MG63 (cell line): ENCODE data around the gene DNAH17. TPM values are rescaled to one million over a fixed set of nuclear protein-coding genes. Genes with fewer than 3 reads are reported as not detected.
A peak's percentile ranks its signal among the peaks of the same experiment; 100 is the strongest.

Experiments used
- DNase-seq: peaks from one replicate; pipeline ENCODE4 v3.0.0-alpha.2; 2020
- H3K27me3 ChIP-seq: fragments of 250-450 bp; sonication (Bioruptor Pico); 2 replicates; pipeline ENCODE4 v1.5.1; 2020; ENCODE audit warnings: mild to moderate bottlenecking, moderate library complexity
- H3K36me3 ChIP-seq: fragments of 250-450 bp; sonication (Bioruptor Pico); 2 replicates; pipeline ENCODE4 v1.5.1; 2020; ENCODE audit warnings: mild to moderate bottlenecking, moderate library complexity
- H3K4me3 ChIP-seq: fragments of 250-450 bp; sonication (Bioruptor Pico); 2 replicates; pipeline ENCODE4 v1.5.1; 2020; ENCODE audit warnings: mild to moderate bottlenecking, moderate library complexity
- H3K9me3 ChIP-seq: fragments of 250-450 bp; sonication (Bioruptor Pico); 2 replicates; pipeline ENCODE4 v1.5.1; 2020; ENCODE audit warnings: mild to moderate bottlenecking, moderate library complexity
- total RNA-seq: library from RNA; depleted of rRNA; stranded (reverse); fragments of >200 nt; shearing (Covaris generic); gene quantifications from 2 replicates; pipeline ENCODE4 v1.2.3, GENCODE V29; 2014; ENCODE audit warnings: low replicate concordance

DNAH17 gene
- total RNA-seq, 1 experiment from 2014 or later, result not detected

DNA sequence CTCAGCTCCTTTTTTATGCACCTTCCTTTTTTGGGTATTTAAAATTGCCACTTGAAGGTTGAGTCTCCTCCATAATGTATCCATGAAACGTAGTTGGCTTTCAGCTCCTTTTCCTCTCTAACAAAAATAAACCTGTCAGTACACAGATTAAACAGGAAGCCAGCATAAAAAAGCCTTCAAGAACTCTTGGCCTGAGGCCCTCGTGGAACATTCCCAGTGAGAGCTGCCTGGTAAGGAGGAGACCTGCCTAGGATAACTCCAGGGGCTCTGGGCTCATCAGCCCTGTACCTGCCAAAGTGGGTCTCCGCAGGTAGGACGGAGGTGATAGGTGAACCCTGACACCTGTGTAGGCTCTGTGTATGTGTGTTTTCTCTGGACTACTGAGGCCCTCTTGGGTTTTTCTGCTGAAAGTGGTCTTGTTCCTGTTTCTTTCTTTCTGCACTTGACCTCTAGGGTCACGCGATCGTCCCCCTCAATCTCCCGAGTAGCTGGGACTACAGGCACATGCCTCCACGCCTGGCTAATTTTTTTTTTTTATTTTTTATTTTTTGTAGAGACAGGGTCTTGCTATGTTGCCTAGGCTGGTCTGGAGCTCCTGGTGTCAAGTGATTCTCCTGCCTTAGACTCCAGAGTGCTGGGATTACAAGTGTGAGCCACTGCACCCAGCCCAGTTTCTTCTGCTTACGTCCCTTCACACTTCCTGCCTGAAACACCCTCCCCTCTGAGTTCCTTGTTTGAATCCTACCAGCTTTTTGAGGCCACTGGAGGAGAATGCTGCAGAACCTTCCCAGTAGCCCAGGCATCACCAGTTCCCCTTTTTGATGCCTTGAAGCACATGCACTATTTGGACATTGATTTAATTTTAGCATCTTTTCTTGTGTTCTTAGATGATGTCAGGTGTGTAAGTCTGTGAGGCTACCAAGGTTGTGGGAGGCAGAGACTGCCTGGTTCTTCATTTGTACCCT is 188.9 kb downstream of the DNAH17 start:
- H3K9me3 ChIP-seq, result no peaks in the 10 kb centered on the region
- no peaks in the 10 kb centered on the region for H3K27me3 ChIP-seq
- peak; percentile 78 for DNase-seq
- peaks cover 58% of the 10 kb centered on the region for H3K36me3 ChIP-seq
- no peak overlapping the region for H3K4me3 ChIP-seq

DNA sequence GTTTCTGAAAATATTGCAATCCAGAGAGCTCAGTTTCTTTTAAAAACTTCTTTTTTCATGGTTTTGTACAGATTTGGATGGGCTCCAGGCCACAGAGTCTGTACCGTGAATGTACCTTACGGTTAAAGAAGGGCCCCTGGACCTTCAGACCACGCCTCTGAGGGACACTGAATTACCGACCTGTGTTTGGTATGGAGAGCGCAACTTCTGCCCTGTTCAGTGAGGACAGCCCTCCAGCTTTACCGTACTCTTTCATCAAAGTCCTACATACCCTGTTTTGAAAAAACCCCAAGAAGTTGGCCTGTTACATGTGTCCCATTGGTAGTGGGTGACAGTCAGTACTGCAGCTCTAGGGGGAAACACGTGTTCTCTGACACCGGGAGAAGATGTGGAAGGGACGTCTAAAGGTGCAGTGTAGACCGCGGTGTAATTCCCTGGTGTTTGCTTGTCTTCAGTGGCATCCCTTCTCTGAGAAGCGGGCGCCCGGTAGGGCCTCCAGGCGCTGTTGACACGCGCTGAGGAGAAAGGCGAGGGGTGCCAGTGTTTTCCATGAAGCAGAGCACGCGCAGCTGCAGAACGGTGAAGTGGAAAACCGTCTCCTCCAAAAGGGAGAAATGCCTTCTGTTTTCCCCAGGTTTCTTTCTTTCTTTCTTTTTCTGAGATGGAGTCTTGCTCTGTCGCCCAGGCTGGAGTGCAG is 192.6 kb downstream of the DNAH17 start:
- no peaks in the 10 kb centered on the region for H3K9me3 ChIP-seq
- no peaks in the 10 kb centered on the region for H3K27me3 ChIP-seq
- DNase-seq, result no peak
- H3K36me3 ChIP-seq, result peaks cover 47% of the 10 kb centered on the region
- no peak overlapping the region; the same call in 1 of the 2 replicates for H3K4me3 ChIP-seq

DNA sequence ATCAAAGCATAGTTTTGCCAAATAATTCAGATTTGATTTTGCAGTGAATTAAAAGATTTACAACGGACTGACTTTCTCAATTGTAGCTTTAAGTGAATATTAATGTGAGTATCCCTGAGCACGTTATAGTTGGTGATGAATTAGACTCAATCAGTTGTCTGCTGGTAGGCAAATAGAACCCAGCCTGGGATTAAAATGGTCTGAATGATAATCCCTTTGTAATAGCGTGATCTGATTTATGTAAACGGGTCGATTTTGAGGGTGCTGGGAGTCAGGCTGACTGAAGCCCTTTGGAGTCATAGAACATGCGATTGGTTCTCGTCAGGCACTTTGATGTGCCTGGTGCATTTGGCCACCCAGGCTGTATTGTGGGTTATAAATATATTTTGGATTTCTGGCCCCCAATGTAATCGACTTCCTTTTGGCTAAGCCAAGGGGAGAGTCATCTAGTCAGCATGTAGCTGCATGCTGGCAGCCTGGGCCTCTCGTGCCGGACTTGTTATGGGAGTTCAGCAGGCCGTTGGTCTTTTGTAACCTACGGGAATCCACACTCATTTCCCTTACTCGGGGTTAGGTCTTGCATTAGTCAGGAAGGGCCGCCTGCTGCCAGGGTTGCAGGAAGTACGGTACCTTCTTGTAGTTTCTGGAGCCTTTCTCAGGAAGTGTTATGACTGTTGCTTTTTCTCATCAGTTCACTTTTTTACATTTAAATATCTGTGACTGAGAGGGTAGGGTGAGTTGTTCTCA is 193.3 kb downstream of the DNAH17 start:
- H3K4me3 ChIP-seq, result no peak overlapping the region; the same call in 1 of the 2 replicates
- no peaks in the 10 kb centered on the region for H3K27me3 ChIP-seq
- peaks cover 47% of the 10 kb centered on the region for H3K36me3 ChIP-seq
- DNase-seq, result peak; percentile 100
- no peaks in the 10 kb centered on the region for H3K9me3 ChIP-seq

GRCh38 chr17:78381601-78382232 is 195.5 kb downstream of the DNAH17 start:
- H3K9me3 ChIP-seq, result no peaks in the 10 kb centered on the region
- H3K36me3 ChIP-seq, result peaks cover 38% of the 10 kb centered on the region
- DNase-seq, result no peak
- no peaks in the 10 kb centered on the region for H3K27me3 ChIP-seq
- H3K4me3 ChIP-seq, result no peak overlapping the region

- Histone ChIP-seq H3K4me3 (no peak overlapping the region), H3K27me3 (no peaks in the 10 kb centered on the region), H3K36me3 (peaks cover 24% of the 10 kb centered on the region), H3K9me3 (no peaks in the 10 kb centered on the region)
- DNase-seq, result no peak
Observed at GRCh38 chr17:78380370-78380769, 196.8 kb downstream of the DNAH17 start.

DNA sequence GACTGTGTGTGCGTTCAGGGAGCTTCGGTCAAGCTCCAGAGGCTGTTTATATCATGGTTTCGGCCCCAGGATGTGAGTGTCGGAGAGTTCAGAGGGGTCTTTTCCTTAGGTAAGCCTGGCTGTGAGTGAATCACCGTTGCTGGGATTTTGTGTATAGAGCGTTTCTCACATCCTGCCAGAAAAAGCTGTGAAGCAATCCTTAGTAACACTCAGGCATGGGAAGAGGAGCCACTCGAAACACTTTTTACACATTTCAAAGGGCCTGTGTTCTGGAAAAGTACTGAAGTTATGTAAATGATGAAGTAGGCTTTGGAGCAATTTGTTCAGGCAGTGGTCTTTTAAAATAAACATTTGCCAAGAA is 198.1 kb downstream of the DNAH17 start:
- Histone ChIP-seq H3K27me3 (no peaks in the 10 kb centered on the region), H3K4me3 (peak overlapping the region; percentile 95), H3K36me3 (peaks cover 14% of the 10 kb centered on the region), H3K9me3 (no peaks in the 10 kb centered on the region)
- DNase-seq, result peak; percentile 52

DNA sequence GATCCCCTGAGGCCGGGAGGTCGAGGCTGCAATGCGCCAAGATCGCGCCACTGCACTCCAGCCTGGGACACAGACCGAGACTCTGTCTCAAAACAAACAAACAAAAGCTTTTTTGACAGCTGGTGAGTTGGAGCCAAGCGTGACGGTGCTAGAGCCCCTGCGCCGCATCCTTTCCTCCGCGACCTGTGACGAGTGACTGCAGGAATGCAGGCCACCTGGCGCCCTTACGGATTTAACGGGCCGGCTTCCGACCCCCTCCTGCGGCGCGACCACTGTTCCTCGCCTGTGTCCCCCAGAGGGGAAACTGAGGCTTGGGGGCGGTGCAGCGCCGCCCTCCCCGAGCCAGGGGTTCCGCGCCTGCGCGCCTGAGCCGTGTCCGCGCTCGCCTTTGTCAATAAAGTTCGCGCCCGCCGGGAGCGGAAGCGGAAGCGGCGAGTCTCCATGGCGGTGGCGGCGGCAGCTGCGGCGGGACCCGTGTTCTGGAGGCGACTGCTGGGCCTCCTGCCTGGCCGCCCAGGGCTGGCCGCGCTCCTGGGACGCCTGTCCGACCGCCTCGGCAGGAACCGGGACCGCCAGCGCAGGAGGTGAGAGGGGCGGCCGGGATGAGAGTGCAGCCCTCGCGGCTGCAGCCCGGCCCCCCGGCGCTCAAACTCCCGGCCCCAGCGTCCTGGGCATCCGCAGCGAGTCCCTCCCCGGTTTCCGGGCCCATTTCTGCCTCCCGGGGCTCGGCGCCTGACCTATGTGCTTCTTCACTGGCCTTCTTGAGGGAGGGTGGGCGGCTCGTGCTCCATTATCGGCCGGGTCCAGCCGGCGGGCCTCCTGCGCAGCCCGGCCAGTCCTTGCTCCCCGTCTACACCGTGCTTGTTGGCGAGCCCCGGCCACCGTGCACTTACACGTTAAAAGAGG is 198.7 kb downstream of the DNAH17 start, which contains the start of gene PGS1:
PGS1 (plus strand) TSS at position 425 of the 906 bp plus-strand sequence; CDS start at position 442, 17 bp downstream.
- peak; percentile 82 for DNase-seq
- no peaks in the 10 kb centered on the region for H3K27me3 ChIP-seq
- peaks cover 14% of the 10 kb centered on the region for H3K36me3 ChIP-seq
- H3K4me3 ChIP-seq, result peak within 1 kb of the TSS; percentile 95
- H3K9me3 ChIP-seq, result no peaks in the 10 kb centered on the region

DNA sequence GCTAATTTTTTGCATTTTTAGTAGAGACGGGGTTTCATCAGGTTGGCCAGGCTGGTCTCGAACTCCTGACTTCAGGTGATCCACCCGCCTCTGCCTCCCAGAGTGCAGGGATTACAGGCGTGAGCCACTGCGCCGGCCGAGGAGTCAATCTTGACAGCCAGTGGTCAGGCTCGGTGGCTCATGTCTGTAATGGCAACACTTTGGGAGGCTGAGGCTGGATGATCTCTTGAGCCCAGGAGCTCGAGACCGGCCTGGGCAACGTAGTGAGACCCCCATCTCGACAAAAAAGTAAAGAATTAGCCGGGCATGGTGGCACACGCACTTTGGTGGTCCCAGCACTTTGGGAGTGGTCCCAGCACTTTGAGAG is 199.4 kb downstream of the DNAH17 start:
- H3K27me3 ChIP-seq, result no peaks in the 10 kb centered on the region
- peak overlapping the region; percentile 95 for H3K4me3 ChIP-seq
- H3K9me3 ChIP-seq, result no peaks in the 10 kb centered on the region
- DNase-seq, result no peak
- peaks cover 13% of the 10 kb centered on the region for H3K36me3 ChIP-seq

DNA sequence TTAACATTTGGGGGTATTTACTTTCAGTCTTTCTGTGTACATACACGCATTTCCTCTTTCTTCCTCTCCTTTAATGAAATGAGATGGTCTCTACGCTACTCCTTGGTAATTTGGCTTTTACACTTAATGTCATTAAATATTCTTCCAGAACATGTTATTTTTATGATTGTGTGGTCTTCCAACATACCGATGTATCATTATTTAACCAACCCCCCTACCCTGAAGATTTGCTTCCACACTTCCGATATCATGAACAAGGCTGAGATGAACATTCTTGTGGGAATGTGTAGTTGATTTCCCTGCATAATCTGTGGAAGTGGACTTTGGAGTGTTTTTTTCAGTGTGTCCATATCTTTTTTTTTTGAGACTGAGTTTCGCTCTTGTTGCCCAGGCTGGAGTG is 201.0 kb downstream of the DNAH17 start:
- Histone ChIP-seq H3K9me3 (no peaks in the 10 kb centered on the region), H3K4me3 (no peak overlapping the region), H3K36me3 (peaks cover 4% of the 10 kb centered on the region), H3K27me3 (no peaks in the 10 kb centered on the region)
- no peak for DNase-seq

DNA sequence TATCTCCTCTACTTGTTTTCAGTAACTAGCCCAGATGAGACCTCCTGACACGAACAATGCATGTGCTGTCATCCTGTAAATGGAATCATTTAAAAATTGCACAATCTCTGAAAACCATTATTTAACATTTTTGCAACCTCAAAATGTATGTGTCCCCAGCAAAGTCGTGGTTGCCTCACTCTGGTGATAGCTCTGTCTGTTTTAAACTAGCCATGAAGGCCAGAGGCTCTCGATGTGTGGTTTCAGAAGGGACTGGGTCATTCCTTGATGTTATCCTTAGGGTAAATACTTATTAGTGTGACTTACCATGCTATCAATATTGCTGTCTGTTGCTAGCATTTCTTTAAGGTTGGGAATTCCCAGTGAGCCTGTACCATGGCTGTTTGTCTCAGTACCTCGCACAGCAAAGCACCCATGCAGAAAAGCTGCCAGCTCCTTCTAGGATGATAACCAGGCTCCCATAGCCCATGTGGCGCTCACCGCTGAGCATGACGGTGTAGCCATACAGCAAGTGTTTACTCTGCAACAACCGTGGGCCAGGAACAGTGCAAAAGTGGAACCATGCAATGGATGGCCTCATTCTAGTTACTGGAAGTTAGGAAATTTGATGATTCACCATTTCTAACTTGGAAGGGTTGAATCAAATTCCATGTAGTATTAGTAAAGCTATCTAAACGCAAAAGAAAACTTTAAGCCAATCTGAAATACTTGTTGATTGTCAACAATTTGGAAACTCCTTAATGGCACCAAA is 201.6 kb downstream of the DNAH17 start:
- Histone ChIP-seq H3K9me3 (no peaks in the 10 kb centered on the region), H3K4me3 (no peak overlapping the region), H3K36me3 (no peaks in the 10 kb centered on the region; the same call in 1 of the 2 replicates), H3K27me3 (no peaks in the 10 kb centered on the region)
- peak; percentile 95 for DNase-seq

GRCh38 chr17:78374631-78375274 is 202.4 kb downstream of the DNAH17 start:
- Histone ChIP-seq H3K27me3 (no peaks in the 10 kb centered on the region), H3K9me3 (no peaks in the 10 kb centered on the region), H3K4me3 (no peak overlapping the region), H3K36me3 (no peaks in the 10 kb centered on the region; the same call in 1 of the 2 replicates)
- peak; percentile 78 for DNase-seq

GRCh38 chr17:78374189-78374588 is 203.0 kb downstream of the DNAH17 start:
- Histone ChIP-seq H3K36me3 (no peaks in the 10 kb centered on the region), H3K27me3 (no peaks in the 10 kb centered on the region), H3K4me3 (no peak overlapping the region), H3K9me3 (no peaks in the 10 kb centered on the region)
- DNase-seq, result no peak
